Sigmoid colon (tissue), 7 donors: ENCODE data around the gene APOBEC3B. TPM values are rescaled to one million over a fixed set of nuclear protein-coding genes. Genes with fewer than 3 reads are reported as not detected.

Experiments
- DNase-seq: peaks from one replicate; pipeline ENCODE4 v3.0.0-alpha.2; 2019
- H3K27ac ChIP-seq, 4 donors: fragments of 200-600 bp; sonication (generic); one replicate each; pipeline ENCODE4 v1.5.1; 2016 to 2019; ENCODE audit warnings: mild to moderate bottlenecking in 1 of 4
- H3K27me3 ChIP-seq, 3 donors: fragments of 200-600 bp; sonication (generic); one replicate each; pipeline ENCODE4 v1.5.1; 2019; ENCODE audit warnings: mild to moderate bottlenecking in 1 of 3
- H3K36me3 ChIP-seq, 4 donors: fragments of 200-600 bp; sonication (generic); one replicate each; pipeline ENCODE4 v1.5.1; 2016 to 2019
- H3K4me1 ChIP-seq, 4 donors: fragments of 200-600 bp; sonication (generic); one replicate each; pipeline ENCODE4 v1.5.1; 2017 to 2019
- H3K4me3 ChIP-seq, 4 donors: fragments of 200-600 bp; sonication (generic); one replicate each; pipeline ENCODE4 v1.5.1; 2017 to 2019; ENCODE audit warnings: mild to moderate bottlenecking in 2 of 4, moderate library complexity in 1 of 4
- H3K9me3 ChIP-seq, 4 donors: fragments of 200-600 bp in 3 of 4; sonication (generic) in 3 of 4; one replicate each; pipeline versions ENCODE4 v1.5.1 to v1.6.1; 2013 to 2019
- EP300 ChIP-seq, 4 donors: sonication (generic); formaldehyde crosslinking; IDR thresholded peaks; one replicate each; pipeline ENCODE4 v1.6.1; 2017; ENCODE audit warnings: antibody characterized with exemption in 4 of 4
- POLR2A ChIP-seq, 2 donors: fragments of 450-650 bp; IDR thresholded peaks; one replicate each; pipeline ENCODE4 v1.6.1; 2016; ENCODE audit warnings: antibody characterized with exemption in 2 of 2, mild to moderate bottlenecking in 2 of 2, moderate library complexity in 2 of 2
- POLR2AphosphoS5 ChIP-seq, 4 donors: sonication (generic); formaldehyde crosslinking; IDR thresholded peaks; one replicate each; pipeline ENCODE4 v1.6.1; 2017; ENCODE audit warnings: antibody characterized with exemption in 4 of 4
- WGBS, 2 donors: extraction: QIAGEN DNeasy Blood & Tissue Kit; methylation state at CpG; one replicate each; pipeline ENCODE4 v1.1.7; 2013; 5-methylcytosine and 5-hydroxymethylcytosine counted together
- intact Hi-C: fragments of 100-400 bp; cut with DNase I; formaldehyde crosslinking; loops from one replicate; pipeline ENCODE4 v1.15.1; 2023
- polyA plus RNA-seq, 3 donors: library from polyadenylated mRNA; stranded (reverse); fragments of 200-250 nt; gene quantifications; one replicate each; pipeline ENCODE4 v1.2.3, GENCODE V29; 2013
- total RNA-seq, 4 donors: library from RNA; depleted of rRNA; stranded (reverse); fragments of >200 nt; gene quantifications; one replicate each; pipeline ENCODE4 v1.1.0, GENCODE V29; 2016
- TF ChIP-seq, protein P1 (sequence below), 4 experiments: fragments of 450-650 bp in 3 of 4; fragments of 200-600 bp in 1 of 4; IDR thresholded peaks; one replicate each; pipeline ENCODE4 v1.5.1; 2016 to 2019; ENCODE audit warnings: antibody characterized with exemption in 4 of 4, mild to moderate bottlenecking in 3 of 4, moderate library complexity in 2 of 4
- donor health status: healthy with polysubstance abuse.
- donor health status: Bipolar disorder and iron deficiency.
- donor health status: healthy.

Gene APOBEC3B
- total and polyA plus RNA-seq, 7 donors = 0.71 to 81.6 (median 13.5) TPM; not detected in 2

DNA sequence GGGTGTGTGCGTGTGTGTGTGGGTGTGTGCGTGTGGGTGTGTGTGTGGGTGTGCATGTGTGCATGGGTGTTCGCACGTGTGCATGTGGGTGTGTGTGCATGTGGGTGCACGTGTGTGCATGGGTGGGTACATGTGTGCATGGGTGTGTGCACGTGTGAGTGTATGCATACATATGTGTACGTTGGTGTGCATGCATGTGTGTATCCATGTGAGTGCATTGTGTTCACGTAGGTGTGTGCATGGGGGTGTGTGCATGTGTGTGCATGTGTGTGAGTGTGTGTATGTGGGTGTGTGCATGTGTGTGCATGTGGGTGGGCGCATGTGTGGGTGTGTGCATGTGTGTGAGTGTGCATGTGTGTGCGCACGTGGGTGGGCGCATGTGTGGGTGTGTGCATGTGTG is 44.6 kb upstream of the APOBEC3B start:
- intact Hi-C loops = no loop called here

DNA sequence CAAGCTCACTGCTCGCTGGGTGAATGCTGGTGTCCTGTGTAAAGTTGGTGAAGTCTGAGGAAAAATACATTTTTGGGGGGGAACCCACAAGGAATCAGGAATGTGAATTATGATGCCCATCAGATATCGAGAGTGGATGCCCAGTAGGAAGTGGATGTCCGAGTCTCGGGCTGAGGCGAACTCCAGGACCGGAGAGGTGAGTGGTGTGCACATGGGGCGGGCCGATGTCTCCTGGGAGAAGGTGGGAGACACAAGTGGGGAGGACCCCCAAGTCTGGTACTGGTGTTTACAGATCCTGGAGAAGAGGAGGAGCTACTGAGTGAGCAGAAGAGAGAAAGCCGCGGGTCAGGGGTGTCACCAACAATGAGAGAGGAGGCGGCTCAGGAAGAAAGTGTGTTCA is 43.9 kb upstream of the APOBEC3B start:
- H3K9me3 ChIP-seq = no peaks in the 10 kb centered on the region
- no peak overlapping the region for H3K4me3 ChIP-seq
- intact Hi-C loops = no loop called here
- H3K27ac ChIP-seq = no peak overlapping the region
- no peaks in the 10 kb centered on the region for H3K4me1 ChIP-seq
- DNase-seq = no peak
- no peak for TF ChIP-seq POLR2AphosphoS5 (IDR thresholded peaks at IDR 0.05)
- TF ChIP-seq, protein P1, sequence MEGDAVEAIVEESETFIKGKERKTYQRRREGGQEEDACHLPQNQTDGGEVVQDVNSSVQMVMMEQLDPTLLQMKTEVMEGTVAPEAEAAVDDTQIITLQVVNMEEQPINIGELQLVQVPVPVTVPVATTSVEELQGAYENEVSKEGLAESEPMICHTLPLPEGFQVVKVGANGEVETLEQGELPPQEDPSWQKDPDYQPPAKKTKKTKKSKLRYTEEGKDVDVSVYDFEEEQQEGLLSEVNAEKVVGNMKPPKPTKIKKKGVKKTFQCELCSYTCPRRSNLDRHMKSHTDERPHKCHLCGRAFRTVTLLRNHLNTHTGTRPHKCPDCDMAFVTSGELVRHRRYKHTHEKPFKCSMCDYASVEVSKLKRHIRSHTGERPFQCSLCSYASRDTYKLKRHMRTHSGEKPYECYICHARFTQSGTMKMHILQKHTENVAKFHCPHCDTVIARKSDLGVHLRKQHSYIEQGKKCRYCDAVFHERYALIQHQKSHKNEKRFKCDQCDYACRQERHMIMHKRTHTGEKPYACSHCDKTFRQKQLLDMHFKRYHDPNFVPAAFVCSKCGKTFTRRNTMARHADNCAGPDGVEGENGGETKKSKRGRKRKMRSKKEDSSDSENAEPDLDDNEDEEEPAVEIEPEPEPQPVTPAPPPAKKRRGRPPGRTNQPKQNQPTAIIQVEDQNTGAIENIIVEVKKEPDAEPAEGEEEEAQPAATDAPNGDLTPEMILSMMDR (IDR thresholded peaks at IDR 0.05) = no peak
- no peak for TF ChIP-seq EP300 (IDR thresholded peaks at IDR 0.05)
- TF ChIP-seq POLR2A (IDR thresholded peaks at IDR 0.05) = no peak
- H3K27me3 ChIP-seq = peaks cover 0 to 4% (median 0%) of the 10 kb centered on the region in 3 donors
- no peaks in the 10 kb centered on the region for H3K36me3 ChIP-seq
- 89 to 92% methylated on average over 11 of the region's 11 CpGs for WGBS, 2 donors

More for the DNA sequence above, 44.6 kb upstream of the APOBEC3B start:
- no peak for DNase-seq
- H3K27me3 ChIP-seq = no peaks in the 10 kb centered on the region
- H3K9me3 ChIP-seq = no peaks in the 10 kb centered on the region
- H3K36me3 ChIP-seq = no peaks in the 10 kb centered on the region
- WGBS, 2 donors = 82 to 89% methylated on average over 12 of the region's 12 CpGs
- H3K4me1 ChIP-seq = no peaks in the 10 kb centered on the region
- no peak overlapping the region for H3K27ac ChIP-seq
- no peak overlapping the region for H3K4me3 ChIP-seq
- TF ChIP-seq POLR2AphosphoS5 (IDR thresholded peaks at IDR 0.05) (no peak), EP300 (IDR thresholded peaks at IDR 0.05) (no peak), POLR2A (IDR thresholded peaks at IDR 0.05) (no peak)
- TF ChIP-seq, protein P1 (IDR thresholded peaks at IDR 0.05) = no peak

DNA sequence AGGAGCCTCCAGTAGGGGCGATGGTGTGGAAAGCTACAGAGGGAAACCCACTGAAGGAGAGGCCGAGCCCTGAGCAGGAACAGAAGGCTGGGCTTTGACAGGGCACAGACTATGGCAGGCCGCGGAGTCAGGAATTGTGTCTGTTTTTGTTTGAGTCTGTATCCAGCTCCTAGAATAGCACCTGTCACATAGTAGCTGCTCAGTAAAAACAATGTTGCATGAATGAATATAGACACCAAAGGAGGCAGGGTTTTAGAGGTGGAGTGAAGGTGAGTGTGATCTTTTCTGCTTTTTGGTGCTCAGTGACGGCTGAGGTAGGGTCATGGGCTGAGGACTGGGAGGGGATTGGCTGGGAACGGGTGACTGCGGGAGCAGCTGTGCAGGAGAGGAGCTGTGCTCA is 43.2 kb upstream of the APOBEC3B start:
- H3K4me3 ChIP-seq = no peak overlapping the region
- no peaks in the 10 kb centered on the region for H3K9me3 ChIP-seq
- intact Hi-C loops = no loop called here
- no peaks in the 10 kb centered on the region for H3K36me3 ChIP-seq
- no peak for TF ChIP-seq POLR2AphosphoS5 (IDR thresholded peaks at IDR 0.05)
- no peak for TF ChIP-seq POLR2A (IDR thresholded peaks at IDR 0.05)
- TF ChIP-seq, protein P1 (IDR thresholded peaks at IDR 0.05) = no peak
- TF ChIP-seq EP300 (IDR thresholded peaks at IDR 0.05) = no peak
- H3K4me1 ChIP-seq = no peaks in the 10 kb centered on the region
- H3K27me3 ChIP-seq = peaks cover 0 to 7% (median 0%) of the 10 kb centered on the region in 3 donors
- DNase-seq = no peak
- 91 to 93% methylated on average over 7 of the region's 7 CpGs for WGBS, 2 donors
- H3K27ac ChIP-seq = no peak overlapping the region

DNA sequence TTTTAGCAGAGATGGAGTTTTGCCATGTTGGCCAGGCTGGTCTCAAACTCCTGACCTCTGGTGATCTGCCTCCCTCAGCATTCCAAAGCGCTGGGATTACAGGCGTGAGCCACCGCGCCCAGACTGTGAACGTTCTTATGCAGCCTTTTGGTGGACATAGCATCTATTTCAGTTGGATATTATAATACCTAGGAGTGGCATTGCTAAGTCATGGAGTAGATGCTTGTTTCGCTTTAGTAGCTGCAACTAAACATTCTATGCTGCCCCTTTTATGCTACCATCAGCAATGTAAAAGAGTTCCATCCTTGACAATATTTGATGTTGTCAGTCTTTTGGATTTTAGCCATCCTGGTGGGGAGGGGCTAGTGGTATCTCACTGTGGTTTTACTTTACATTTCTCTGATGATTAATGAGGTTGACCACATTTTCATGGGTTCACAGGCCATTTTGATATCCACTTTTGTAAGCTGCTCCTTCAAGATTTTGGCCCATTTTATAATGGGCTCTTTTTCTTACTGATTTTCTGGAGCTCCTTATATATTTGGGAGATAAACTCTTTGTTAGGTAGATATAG is 41.2 kb upstream of the APOBEC3B start:
- intact Hi-C loops = no loop called here
- peaks cover 0 to 20% (median 0%) of the 10 kb centered on the region in 3 donors for H3K27me3 ChIP-seq
- DNase-seq = no peak
- 73 to 89% methylated on average over 6 of the region's 6 CpGs for WGBS, 2 donors
- no peaks in the 10 kb centered on the region for H3K4me1 ChIP-seq
- no peak overlapping the region for H3K4me3 ChIP-seq
- no peaks in the 10 kb centered on the region for H3K9me3 ChIP-seq
- no peaks in the 10 kb centered on the region for H3K36me3 ChIP-seq
- no peak overlapping the region for H3K27ac ChIP-seq
- no peak for TF ChIP-seq POLR2A (IDR thresholded peaks at IDR 0.05)
- TF ChIP-seq EP300 (IDR thresholded peaks at IDR 0.05) = no peak
- TF ChIP-seq, protein P1 (IDR thresholded peaks at IDR 0.05) = no peak
- no peak for TF ChIP-seq POLR2AphosphoS5 (IDR thresholded peaks at IDR 0.05)

DNA sequence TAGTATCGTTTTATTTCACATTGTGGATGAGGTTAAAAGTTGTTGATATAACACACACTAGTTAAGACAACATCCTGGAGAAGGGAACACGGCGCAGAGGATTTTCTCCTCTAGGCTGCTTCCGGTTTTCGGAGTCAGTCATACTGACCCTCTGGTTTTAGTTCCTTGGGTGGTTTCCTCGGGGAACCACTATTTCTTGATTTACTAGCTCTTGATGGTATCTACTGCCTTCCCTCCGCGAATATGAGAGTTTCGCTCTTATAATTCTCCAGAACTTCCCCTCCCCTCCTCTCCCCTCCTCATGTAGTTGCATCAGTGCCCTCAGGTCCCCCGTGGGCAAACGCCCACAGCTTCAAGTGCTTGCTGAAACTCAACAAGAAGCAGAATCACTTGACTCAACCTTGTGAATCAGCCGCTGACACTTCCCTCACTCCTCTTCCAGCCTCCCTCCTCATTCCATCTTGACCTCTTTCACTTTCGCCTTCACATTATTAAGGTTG is 40.6 kb upstream of the APOBEC3B start:
- H3K4me3 ChIP-seq = no peak overlapping the region
- H3K27ac ChIP-seq = no peak overlapping the region
- peaks cover 0 to 22% (median 0%) of the 10 kb centered on the region in 3 donors for H3K27me3 ChIP-seq
- H3K36me3 ChIP-seq = no peaks in the 10 kb centered on the region
- TF ChIP-seq POLR2A (IDR thresholded peaks at IDR 0.05) (no peak), EP300 (IDR thresholded peaks at IDR 0.05) (no peak), POLR2AphosphoS5 (IDR thresholded peaks at IDR 0.05) (no peak)
- TF ChIP-seq, protein P1 (IDR thresholded peaks at IDR 0.05) = no peak
- intact Hi-C loops = no loop called here
- WGBS, 2 donors = 42 to 76% methylated on average over 13 of the region's 13 CpGs
- no peaks in the 10 kb centered on the region for H3K4me1 ChIP-seq
- H3K9me3 ChIP-seq = no peaks in the 10 kb centered on the region
- no peak for DNase-seq
